Calu3 (cell line): ENCODE data around the gene MYO1B. TPM values are rescaled to one million over a fixed set of nuclear protein-coding genes. Genes with fewer than 3 reads are reported as not detected.

Experiments used
- BruUV-seq: library from RNA; stranded (reverse); fragments of 400-500 nt; replicated peaks from 2 replicates; lab custom pipeline; 2021; lab: Mats Ljungman, UMichigan
- CTCF ChIA-PET: fragments of 300-600 bp; sonication (Branson Sonifier 250); formaldehyde crosslinking; loops from one replicate; lab custom pipeline; 2022; ENCODE audit warnings: antibody characterized with exemption; lab: Charles Lee
- DNase-seq: peaks from one replicate; pipeline ENCODE4 v3.0.0; 2022
- H3K27ac Mint-ChIP-seq: one replicate; pipeline ENCODE4 v1.8.0; 2022; ENCODE audit warnings: mixed read lengths; ENCODE audit not compliant: unreplicated experiment
- H3K27me3 Mint-ChIP-seq: one replicate; pipeline ENCODE4 v1.8.0; 2022; ENCODE audit warnings: mixed read lengths; ENCODE audit not compliant: unreplicated experiment
- H3K36me3 Mint-ChIP-seq: one replicate; pipeline ENCODE4 v1.8.0; 2022; ENCODE audit warnings: mild to moderate bottlenecking, moderate library complexity, mixed read lengths; ENCODE audit not compliant: insufficient read depth, unreplicated experiment
- H3K4me1 Mint-ChIP-seq: one replicate; pipeline ENCODE4 v1.8.0; 2022; ENCODE audit warnings: mild to moderate bottlenecking, low read depth, mixed read lengths; ENCODE audit not compliant: unreplicated experiment
- H3K4me3 Mint-ChIP-seq: one replicate; pipeline ENCODE4 v1.8.0; 2022; ENCODE audit warnings: mild to moderate bottlenecking, low read depth, moderate library complexity, mixed read lengths; ENCODE audit not compliant: unreplicated experiment
- H3K9me3 Mint-ChIP-seq: one replicate; pipeline ENCODE4 v1.8.0; 2022; ENCODE audit warnings: low read depth, mixed read lengths; ENCODE audit not compliant: unreplicated experiment
- CTCF ChIP-seq: fragments of 200-600 bp; IDR thresholded peaks from one replicate; pipeline ENCODE4 v1.8.0; 2022; ENCODE audit warnings: antibody characterized with exemption; ENCODE audit not compliant: unreplicated experiment
- intact Hi-C: fragments of 100-400 bp; cut with micrococcal nuclease; formaldehyde crosslinking; loops from one replicate; pipeline ENCODE4 v1.10.0; 2022; ENCODE audit not compliant: unreplicated experiment
- total RNA-seq: library from RNA; stranded (reverse); gene quantifications from 2 replicates; pipeline ENCODE4 v1.2.3, GENCODE V29; 2022

Gene MYO1B
- total RNA-seq, 1 experiment from 2014 or later = 64.5 TPM

GRCh38 chr2:191206613-191207471 is 38.4 kb upstream of the MYO1B start:
- Mint-ChIP-seq H3K27ac (no peak overlapping the region), H3K9me3 (peaks cover 3% of the 10 kb centered on the region), H3K4me3 (no peak overlapping the region), H3K27me3 (no peaks in the 10 kb centered on the region), H3K4me1 (no peaks in the 10 kb centered on the region), H3K36me3 (no peaks in the 10 kb centered on the region)
- no TSS peak for BruUV-seq
- TF ChIP-seq CTCF = no peak
- intact Hi-C loops = no loop called here
- CTCF ChIA-PET = no interaction called here
- no peak for DNase-seq

GRCh38 chr2:191209340-191209739 is 35.9 kb upstream of the MYO1B start:
- Mint-ChIP-seq H3K4me3 (no peak overlapping the region), H3K4me1 (no peaks in the 10 kb centered on the region), H3K36me3 (no peaks in the 10 kb centered on the region), H3K27me3 (no peaks in the 10 kb centered on the region), H3K27ac (no peak overlapping the region), H3K9me3 (peaks cover 3% of the 10 kb centered on the region)
- intact Hi-C loops = no loop called here
- TF ChIP-seq CTCF = no peak
- no peak for DNase-seq
- BruUV-seq = no TSS peak
- CTCF ChIA-PET = no interaction called here

GRCh38 chr2:191212119-191212518 is 33.1 kb upstream of the MYO1B start:
- peaks cover 3% of the 10 kb centered on the region for H3K9me3 Mint-ChIP-seq
- H3K27ac Mint-ChIP-seq = no peak overlapping the region
- no peaks in the 10 kb centered on the region for H3K36me3 Mint-ChIP-seq
- no peak overlapping the region for H3K4me3 Mint-ChIP-seq
- intact Hi-C loops = no loop called here
- no peak for DNase-seq
- H3K27me3 Mint-ChIP-seq = no peaks in the 10 kb centered on the region
- BruUV-seq = no TSS peak
- TF ChIP-seq CTCF = no peak
- CTCF ChIA-PET = no interaction called here
- no peaks in the 10 kb centered on the region for H3K4me1 Mint-ChIP-seq

GRCh38 chr2:191213333-191213732 is 31.9 kb upstream of the MYO1B start:
- H3K4me3 Mint-ChIP-seq = no peak overlapping the region
- H3K9me3 Mint-ChIP-seq = peaks cover 3% of the 10 kb centered on the region
- CTCF ChIA-PET = no interaction called here
- intact Hi-C loops = no loop called here
- H3K4me1 Mint-ChIP-seq = peaks cover 10% of the 10 kb centered on the region
- H3K27ac Mint-ChIP-seq = no peak overlapping the region
- no peaks in the 10 kb centered on the region for H3K27me3 Mint-ChIP-seq
- no TSS peak for BruUV-seq
- H3K36me3 Mint-ChIP-seq = no peaks in the 10 kb centered on the region
- TF ChIP-seq CTCF = no peak
- no peak for DNase-seq
